Tibial nerve (tissue), 4 donors: ENCODE results near the gene FAAP20. TPM values are rescaled to one million over a fixed set of nuclear protein-coding genes. Genes with fewer than 3 reads are reported as not detected.
A peak's percentile ranks its signal among the peaks of the same experiment; 100 is the strongest.

Source experiments
- DNase-seq, 2 donors: peaks; one replicate each; pipeline ENCODE4 v3.0.0-alpha.2; 2019; ENCODE audit warnings: low spot score in 2 of 2
- H3K27ac ChIP-seq, 4 donors: fragments of 200-600 bp; sonication (generic) in 3 of 4; one replicate each; pipeline ENCODE4 v1.5.1; 2017 to 2019; ENCODE audit warnings: mild to moderate bottlenecking in 1 of 4
- H3K27me3 ChIP-seq, 2 donors: fragments of 200-600 bp; sonication (generic) in 1 of 2; one replicate each; pipeline versions ENCODE4 v1.5.1 to v1.6.0; 2017 to 2019
- H3K36me3 ChIP-seq, 3 donors: fragments of 200-600 bp; sonication (generic); one replicate each; pipeline ENCODE4 v1.5.1; 2018 to 2019
- H3K4me1 ChIP-seq, 4 donors: fragments of 200-600 bp; sonication (generic) in 3 of 4; one replicate each; pipeline ENCODE4 v1.5.1; 2017 to 2019
- H3K4me3 ChIP-seq, 4 donors: fragments of 200-600 bp; sonication (generic) in 3 of 4; one replicate each; pipeline ENCODE4 v1.5.1; 2017 to 2019; ENCODE audit warnings: mild to moderate bottlenecking in 1 of 4, moderate library complexity in 1 of 4
- H3K9me3 ChIP-seq, 4 donors: fragments of 200-600 bp; sonication (generic) in 3 of 4; one replicate each; pipeline ENCODE4 v1.5.1; 2017 to 2019
- EP300 ChIP-seq, 2 donors: sonication (generic); formaldehyde crosslinking; IDR thresholded peaks; one replicate each; pipeline ENCODE4 v1.6.1; 2017; ENCODE audit warnings: antibody characterized with exemption in 2 of 2, mild to moderate bottlenecking in 1 of 2
- POLR2A ChIP-seq, 2 donors: fragments of 450-650 bp; IDR thresholded peaks; one replicate each; pipeline ENCODE4 v1.6.1; 2017; ENCODE audit warnings: antibody characterized with exemption in 2 of 2, mild to moderate bottlenecking in 2 of 2, moderate library complexity in 2 of 2
- WGBS, 2 donors: methylation state at CpG; one replicate each; pipeline ENCODE4 v1.1.5; 2018; 5-methylcytosine and 5-hydroxymethylcytosine counted together
- total RNA-seq, 4 donors: library from RNA; depleted of rRNA; stranded (reverse); fragments of >200 nt; gene quantifications; one replicate each; pipeline ENCODE4 v1.1.0, GENCODE V29; 2016
- TF ChIP-seq, protein P1 (sequence below), 5 experiments: fragments of 200-600 bp in 3 of 5; fragments of 450-650 bp in 2 of 5; sonication (generic) in 3 of 5; IDR thresholded peaks; one replicate each; pipeline ENCODE4 v1.5.1; 2016 to 2019; ENCODE audit warnings: antibody characterized with exemption in 5 of 5, mild to moderate bottlenecking in 3 of 5, moderate library complexity in 2 of 5

FAAP20 gene
- total RNA-seq, 4 donors from 2014 or later = 32.8 to 60.9 (median 47.3) TPM

DNA sequence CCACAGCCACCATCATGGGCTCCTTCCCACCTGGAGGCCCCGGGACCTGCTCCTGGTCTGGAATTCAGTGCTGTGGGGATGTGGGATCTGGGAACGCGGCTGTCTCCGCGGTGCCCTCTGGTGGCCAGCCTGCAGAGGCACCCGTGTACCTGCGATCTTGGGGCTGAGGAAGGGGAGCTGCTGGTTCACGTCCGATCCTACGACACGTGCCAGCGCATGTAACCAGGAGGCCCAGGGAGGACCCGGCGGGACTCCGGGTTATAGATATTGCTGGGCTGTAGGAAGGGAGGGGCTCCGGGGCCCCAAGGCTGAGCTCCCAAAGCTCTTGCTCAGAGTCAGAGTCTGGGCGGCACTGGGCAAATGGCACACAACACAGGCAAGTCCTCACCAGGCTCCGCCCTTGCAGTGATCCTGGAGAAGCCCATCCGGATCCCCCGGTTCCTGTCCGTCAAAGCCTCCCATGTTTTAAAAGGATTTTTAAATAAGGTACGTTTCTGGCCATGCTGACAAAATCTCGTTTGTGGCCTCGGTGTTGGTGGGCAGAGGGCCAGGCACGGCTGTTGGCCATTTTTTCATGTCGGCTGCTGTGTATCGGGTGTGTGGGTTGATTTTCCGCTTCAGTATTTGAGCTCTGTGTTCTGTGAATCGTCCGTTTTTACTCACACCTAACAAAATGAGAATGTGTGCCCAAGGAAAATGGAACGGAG, 20.1 kb downstream of the FAAP20 start:
- no peaks in the 10 kb centered on the region for H3K36me3 ChIP-seq
- no peaks in the 10 kb centered on the region for H3K9me3 ChIP-seq
- H3K4me3 ChIP-seq = peak overlapping the region; percentile 1 to 43 (median 26)
- peak in 1 of 2 donors; percentile 48 for DNase-seq
- WGBS, 2 donors = 24 to 48% methylated on average over 14 to 30 of the region's 31 CpGs
- H3K27ac ChIP-seq = peak overlapping the region in 1 of 4 donors; percentile 59
- TF ChIP-seq EP300 (IDR thresholded peaks at IDR 0.05) (peak in 1 of 2 donors; percentile 43), POLR2A (IDR thresholded peaks at IDR 0.05) (peak in 1 of 2 donors; percentile 22)
- TF ChIP-seq, protein P1, sequence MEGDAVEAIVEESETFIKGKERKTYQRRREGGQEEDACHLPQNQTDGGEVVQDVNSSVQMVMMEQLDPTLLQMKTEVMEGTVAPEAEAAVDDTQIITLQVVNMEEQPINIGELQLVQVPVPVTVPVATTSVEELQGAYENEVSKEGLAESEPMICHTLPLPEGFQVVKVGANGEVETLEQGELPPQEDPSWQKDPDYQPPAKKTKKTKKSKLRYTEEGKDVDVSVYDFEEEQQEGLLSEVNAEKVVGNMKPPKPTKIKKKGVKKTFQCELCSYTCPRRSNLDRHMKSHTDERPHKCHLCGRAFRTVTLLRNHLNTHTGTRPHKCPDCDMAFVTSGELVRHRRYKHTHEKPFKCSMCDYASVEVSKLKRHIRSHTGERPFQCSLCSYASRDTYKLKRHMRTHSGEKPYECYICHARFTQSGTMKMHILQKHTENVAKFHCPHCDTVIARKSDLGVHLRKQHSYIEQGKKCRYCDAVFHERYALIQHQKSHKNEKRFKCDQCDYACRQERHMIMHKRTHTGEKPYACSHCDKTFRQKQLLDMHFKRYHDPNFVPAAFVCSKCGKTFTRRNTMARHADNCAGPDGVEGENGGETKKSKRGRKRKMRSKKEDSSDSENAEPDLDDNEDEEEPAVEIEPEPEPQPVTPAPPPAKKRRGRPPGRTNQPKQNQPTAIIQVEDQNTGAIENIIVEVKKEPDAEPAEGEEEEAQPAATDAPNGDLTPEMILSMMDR (IDR thresholded peaks at IDR 0.05) = peak; percentile 94 to 98 (median 95)
- H3K4me1 ChIP-seq = peaks cover 0 to 18% (median 0%) of the 10 kb centered on the region in 4 donors
- no peaks in the 10 kb centered on the region for H3K27me3 ChIP-seq

DNA sequence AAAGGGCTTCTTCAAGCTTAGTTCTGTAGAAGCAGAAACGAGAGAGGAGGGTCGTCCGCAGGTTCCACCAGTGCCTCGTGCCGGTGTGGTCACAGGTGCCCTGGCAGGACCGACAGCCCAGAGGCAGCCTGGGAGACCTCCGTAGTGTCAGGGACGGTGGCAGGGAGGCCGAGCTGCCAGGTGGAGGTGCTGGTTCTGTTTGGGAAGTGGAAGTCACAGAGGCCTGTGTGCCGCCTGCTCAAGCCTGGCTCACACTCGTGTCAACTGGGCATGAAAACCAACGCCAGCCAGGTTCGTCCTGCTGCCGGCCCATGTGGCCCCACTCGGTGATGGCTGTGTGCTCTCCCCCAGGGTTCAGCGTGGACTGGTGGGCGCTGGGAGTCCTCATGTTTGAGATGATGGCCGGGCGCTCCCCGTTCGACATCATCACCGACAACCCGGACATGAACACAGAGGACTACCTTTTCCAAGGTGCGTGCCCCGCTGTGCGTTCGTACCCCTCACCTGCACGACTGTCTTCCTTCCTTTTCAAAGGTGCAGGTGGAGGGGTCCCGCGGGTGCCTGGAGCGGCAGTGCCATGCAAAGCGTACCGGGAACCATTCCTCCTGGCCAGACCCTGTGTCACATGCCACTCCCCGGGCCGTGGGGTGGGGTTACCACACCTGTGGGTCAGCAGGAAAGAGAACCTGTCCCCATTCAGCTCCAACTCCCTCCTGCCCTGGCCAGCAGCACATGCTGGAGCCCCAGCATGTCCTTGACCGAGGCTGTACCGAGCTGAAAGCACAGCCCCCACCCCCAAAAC, 20.8 kb downstream of the FAAP20 start:
- Histone ChIP-seq H3K27ac (peak overlapping the region in 1 of 4 donors; percentile 59), H3K4me1 (peaks cover 0 to 18% (median 0%) of the 10 kb centered on the region in 4 donors), H3K9me3 (no peaks in the 10 kb centered on the region), H3K4me3 (no peak overlapping the region), H3K27me3 (no peaks in the 10 kb centered on the region), H3K36me3 (no peaks in the 10 kb centered on the region)
- WGBS, 2 donors = 75 to 88% methylated on average over 30 to 32 of the region's 37 CpGs
- DNase-seq = no peak
- TF ChIP-seq, protein P1 (IDR thresholded peaks at IDR 0.05) = no peak
- TF ChIP-seq EP300 (IDR thresholded peaks at IDR 0.05) (no peak), POLR2A (IDR thresholded peaks at IDR 0.05) (no peak)

DNA sequence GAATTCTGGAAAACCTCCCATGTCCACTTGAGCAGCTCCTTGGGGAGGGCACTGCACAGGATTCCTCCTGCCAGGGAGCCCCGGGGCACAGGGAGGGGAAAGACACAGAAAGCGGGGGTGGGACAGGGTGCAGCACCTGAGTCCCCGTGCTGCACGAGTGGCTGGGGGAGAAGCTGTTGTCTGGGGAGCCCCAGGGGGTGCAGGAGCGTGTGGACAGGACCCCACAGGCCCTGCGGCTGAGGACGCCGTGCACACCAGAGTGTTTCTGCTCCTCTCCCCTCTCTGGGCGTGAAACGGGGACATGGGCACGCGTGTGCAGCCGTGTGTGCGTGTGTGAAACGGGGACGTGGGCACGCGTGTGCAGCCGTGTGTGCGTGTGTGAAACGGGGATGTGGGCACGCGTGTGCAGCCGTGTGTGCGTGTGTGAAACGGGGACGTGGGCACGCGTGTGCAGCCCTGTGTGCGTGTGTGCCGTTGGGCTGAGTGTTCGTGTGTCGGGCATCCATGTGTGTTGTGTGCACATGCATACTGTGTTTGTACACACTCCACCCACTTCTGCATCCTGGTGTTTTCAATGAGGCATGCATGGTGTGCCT, 21.9 kb downstream of the FAAP20 start:
- H3K4me3 ChIP-seq = no peak overlapping the region
- no peaks in the 10 kb centered on the region for H3K27me3 ChIP-seq
- 87 to 91% methylated on average over 32 to 33 of the region's 33 CpGs for WGBS, 2 donors
- TF ChIP-seq POLR2A (IDR thresholded peaks at IDR 0.05) = no peak
- TF ChIP-seq EP300 (IDR thresholded peaks at IDR 0.05) = no peak
- TF ChIP-seq, protein P1 (IDR thresholded peaks at IDR 0.05) = no peak
- no peak for DNase-seq
- peaks cover 0 to 18% (median 0%) of the 10 kb centered on the region in 4 donors for H3K4me1 ChIP-seq
- no peaks in the 10 kb centered on the region for H3K36me3 ChIP-seq
- no peaks in the 10 kb centered on the region for H3K9me3 ChIP-seq
- H3K27ac ChIP-seq = no peak overlapping the region

DNA sequence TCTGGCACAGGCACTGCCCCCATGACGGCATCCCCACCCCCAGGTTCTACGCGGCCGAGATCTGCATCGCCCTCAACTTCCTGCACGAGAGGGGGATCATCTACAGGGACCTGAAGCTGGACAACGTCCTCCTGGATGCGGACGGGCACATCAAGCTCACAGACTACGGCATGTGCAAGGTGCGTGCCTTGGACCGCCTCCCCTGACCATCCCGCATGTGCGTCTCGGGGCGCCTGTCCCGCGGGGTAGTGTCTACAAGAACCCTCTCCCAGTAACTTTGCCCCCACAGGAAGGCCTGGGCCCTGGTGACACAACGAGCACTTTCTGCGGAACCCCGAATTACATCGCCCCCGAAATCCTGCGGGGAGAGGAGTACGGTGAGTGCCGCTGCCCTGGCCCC, 22.6 kb downstream of the FAAP20 start:
- Histone ChIP-seq H3K4me1 (peaks cover 0 to 18% (median 0%) of the 10 kb centered on the region in 4 donors), H3K9me3 (no peaks in the 10 kb centered on the region), H3K27me3 (no peaks in the 10 kb centered on the region), H3K36me3 (no peaks in the 10 kb centered on the region), H3K4me3 (no peak overlapping the region), H3K27ac (no peak overlapping the region)
- no peak for TF ChIP-seq POLR2A (IDR thresholded peaks at IDR 0.05)
- TF ChIP-seq, protein P1 (IDR thresholded peaks at IDR 0.05) = no peak
- no peak for TF ChIP-seq EP300 (IDR thresholded peaks at IDR 0.05)
- no peak for DNase-seq
- WGBS, 2 donors = 89 to 96% methylated on average over 18 to 24 of the region's 26 CpGs
